Omental fat pad (tissue), 4 donors: ENCODE results near the gene ME3. TPM values are rescaled to one million over a fixed set of nuclear protein-coding genes. Genes with fewer than 3 reads are reported as not detected.

Source experiments
- ATAC-seq: fragments of 150-250 bp; one replicate; pipeline ENCODE4 v1.9.1; 2016; ENCODE audit warnings: mild to moderate bottlenecking, moderate library complexity; ENCODE audit not compliant: low FRiP score
- DNase-seq: peaks from one replicate; pipeline ENCODE4 v3.0.0-alpha.2; 2019; ENCODE audit warnings: low spot score
- CTCF ChIP-seq, 3 donors: fragments of 450-650 bp; IDR thresholded peaks; one replicate each; pipeline ENCODE4 v1.5.1; 2016 to 2017; ENCODE audit warnings: antibody characterized with exemption in 3 of 3, mild to moderate bottlenecking in 3 of 3, moderate library complexity in 2 of 3
- total RNA-seq, 4 donors: library from RNA; depleted of rRNA; stranded (reverse); fragments of >200 nt; gene quantifications; one replicate each; pipeline ENCODE4 v1.1.0, GENCODE V29; 2016

Gene ME3
- total RNA-seq, 4 donors from 2014 or later: 28.4 to 93.0 (median 80.1) TPM

- TF ChIP-seq CTCF (IDR thresholded peaks at IDR 0.05): no peak
- no peak for ATAC-seq
Measured at GRCh38 chr11:86507249-86507845, 165.1 kb downstream of the ME3 start.

GRCh38 chr11:86506235-86506634, 166.2 kb downstream of the ME3 start:
- no peak for ATAC-seq
- TF ChIP-seq CTCF (IDR thresholded peaks at IDR 0.05): no peak

More at GRCh38 chr11:86507249-86507845, 165.1 kb downstream of the ME3 start:
- DNase-seq: no peak

GRCh38 chr11:86503131-86503530, 169.3 kb downstream of the ME3 start:
- no peak for TF ChIP-seq CTCF (IDR thresholded peaks at IDR 0.05)
- no peak for DNase-seq
- no peak for ATAC-seq

More at GRCh38 chr11:86506235-86506634, 166.2 kb downstream of the ME3 start:
- DNase-seq: no peak

GRCh38 chr11:86502137-86502642, 170.2 kb downstream of the ME3 start:
- no peak for TF ChIP-seq CTCF (IDR thresholded peaks at IDR 0.05)
- ATAC-seq: no peak

GRCh38 chr11:86500500-86501140, 171.8 kb downstream of the ME3 start:
- ATAC-seq: no peak
- DNase-seq: no peak
- TF ChIP-seq CTCF (IDR thresholded peaks at IDR 0.05): no peak

More at GRCh38 chr11:86502137-86502642, 170.2 kb downstream of the ME3 start:
- DNase-seq: no peak

GRCh38 chr11:86499723-86500129, 172.7 kb downstream of the ME3 start:
- TF ChIP-seq CTCF (IDR thresholded peaks at IDR 0.05): no peak
- ATAC-seq (no peak), DNase-seq (no peak)

GRCh38 chr11:86497836-86498235, 174.6 kb downstream of the ME3 start:
- DNase-seq (no peak), ATAC-seq (no peak)
- TF ChIP-seq CTCF (IDR thresholded peaks at IDR 0.05): no peak
